ENCODE data around the gene GRK1. TPM values are rescaled to one million over a fixed set of nuclear protein-coding genes. Genes with fewer than 3 reads are reported as not detected.

Gene GRK1
- total and polyA plus RNA-seq, 2 of the 8 experiments (the other 6 are each of a cell fraction or from before 2014, with no cell fraction given): 0.12 TPM; not detected in 1

DNA sequence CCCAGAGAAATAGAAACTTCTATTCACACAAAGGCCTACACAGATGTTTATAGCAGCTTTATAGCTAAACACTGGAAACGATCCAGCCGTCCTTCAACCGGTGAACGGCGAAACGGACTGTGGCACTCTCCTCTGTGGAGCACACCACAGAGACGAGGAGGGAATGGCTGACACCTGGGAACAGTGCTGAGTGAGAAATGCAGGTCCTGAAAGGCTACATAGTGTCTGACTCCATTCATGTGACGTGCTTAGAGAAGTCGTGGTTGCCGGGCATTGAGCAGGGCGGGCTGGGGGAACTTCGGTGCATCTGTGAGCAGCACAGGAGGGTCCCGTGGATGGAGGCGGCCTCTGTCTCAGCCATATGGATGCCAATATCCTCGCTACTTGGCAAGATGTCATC, 3.1 kb upstream of the GRK1 start:
- Histone ChIP-seq H2BK5ac (ENCODE audit: low read depth, low read length) (no peak overlapping the region), H4K20me1 (replicated peaks in 1 of 2; ENCODE audit: control insufficient read depth in 1 of 2, insufficient read depth in 2 of 2, low read length in 2 of 2) (peaks cover 0 to 2% of the 10 kb centered on the region in 2 experiments), H4K8ac (ENCODE audit: extremely low read depth, insufficient read depth, low read length) (no peak overlapping the region), H3K14ac (ENCODE audit: insufficient read length) (no peak overlapping the region), H3K36me3 (ENCODE audit: control insufficient read depth in 2 of 4, insufficient read depth in 4 of 4, low read length in 3 of 4) (no peaks in the 10 kb centered on the region), H3K4me1 (replicated peaks in 1 of 4; ENCODE audit: control insufficient read depth in 3 of 4, insufficient read depth in 4 of 4, low read length in 3 of 4) (peaks cover 0 to 2% (median 0%) of the 10 kb centered on the region in 4 experiments; a peak in 2 of 7 replicates), H3K79me2 (ENCODE audit: control insufficient read depth in 1 of 2, insufficient read depth in 2 of 2, low read length in 2 of 2) (no peaks in the 10 kb centered on the region), H2BK20ac (ENCODE audit: low read length) (no peak overlapping the region), H2AK5ac (ENCODE audit: low read depth, low read length) (no peak overlapping the region), H4K91ac (replicated peaks; ENCODE audit: insufficient read length, low read length) (no peak overlapping the region), H3K27ac (ENCODE audit: low read depth, low read length) (no peak overlapping the region), H3K79me1 (ENCODE audit: low read depth, low read length) (no peaks in the 10 kb centered on the region), H3K9me3 (ENCODE audit: insufficient read depth in 2 of 2, low read depth in 1 of 2, low read length in 1 of 2) (no peaks in the 10 kb centered on the region), H3K4ac (replicated peaks; ENCODE audit: insufficient read length, low read depth, low read length) (no peak overlapping the region), H2BK120ac (replicated peaks; ENCODE audit: low read depth, low read length) (no peak overlapping the region), H3K9ac (replicated peaks in 1 of 4; ENCODE audit: extremely low read depth in 1 of 4, low read depth in 3 of 4, low read length in 3 of 4) (no peak overlapping the region), H3K23ac (ENCODE audit: insufficient read length) (no peak overlapping the region), H2BK12ac (ENCODE audit: low read depth, low read length) (no peak overlapping the region), H4K5ac (ENCODE audit: insufficient read length, low read depth, low read length) (no peak overlapping the region), H3K4me3 (ENCODE audit: extremely low read depth in 1 of 4, insufficient read depth in 2 of 4, low read depth in 3 of 4, low read length in 4 of 4) (no peak overlapping the region), H3K23me2 (ENCODE audit: low read depth, low read length) (no peaks in the 10 kb centered on the region), H2AFZ (ENCODE audit: low read length) (no peak overlapping the region), H2BK15ac (ENCODE audit: low read length) (no peak overlapping the region), H3K4me2 (ENCODE audit: insufficient read depth in 1 of 2, low read depth in 2 of 2, low read length in 2 of 2) (no peak overlapping the region), H3K27me3 (replicated peaks in 1 of 4; ENCODE audit: control insufficient read depth in 3 of 4, extremely low read depth in 1 of 4, insufficient read depth in 3 of 4, low read length in 3 of 4) (no peaks in the 10 kb centered on the region), H3K18ac (ENCODE audit: extremely low read depth, low read length) (no peak overlapping the region), H3K56ac (replicated peaks; ENCODE audit: insufficient read length, low read depth, low read length) (no peak overlapping the region)
- no peak for FAIRE-seq
- 95% methylated on average over 15 of the region's 15 CpGs; no CpG with 5 or more reads in 1 of the 2 experiments for WGBS, 2 experiments (ENCODE audit: extremely low coverage in 1 of 2, insufficient coverage in 1 of 2, insufficient read length in 1 of 2, insufficient replicate concordance in 2 of 2, low coverage in 1 of 2, low lambda C conversion rate in 2 of 2, missing lambda C conversion rate in 1 of 2)
- ChIA-PET CTCF (ENCODE audit: partially characterized antibody) (interaction anchor here (1.1 to 1.5 kb wide), 4 partner anchors 8 to 213 kb away, joined by 3 to 7 read pairs (median 4); no protein-coding TSS in a partner anchor), POLR2A (ENCODE audit: partially characterized antibody) (no interaction called here)
- DNase-seq (ENCODE audit: low read depth in 1 of 2, low spot score in 2 of 2): no peak
- TF ChIP-seq YY1 (IDR thresholded peaks at IDR 0.05; ENCODE audit: low read depth, low read length): no peak
- no peak for TF ChIP-seq FOSL1 (IDR thresholded peaks at IDR 0.05; ENCODE audit: insufficient read depth, low read depth, low read length)
- no peak for TF ChIP-seq JUN (IDR thresholded peaks at IDR 0.05; ENCODE audit: low read depth, low read length)
- no peak for TF ChIP-seq SIN3A (conservative IDR thresholded peaks at IDR 0.05 in 1 of 2, IDR thresholded peaks at IDR 0.05 in 1 of 2; ENCODE audit: low read depth in 1 of 2, low read length in 2 of 2)
- TF ChIP-seq POLR2AphosphoS5 (IDR thresholded peaks at IDR 0.05; ENCODE audit: low read depth, low read length): no peak
- no peak for TF ChIP-seq RBBP5 (IDR thresholded peaks at IDR 0.05; ENCODE audit: borderline replicate concordance, low read depth, low read length)
- TF ChIP-seq KDM5A (IDR thresholded peaks at IDR 0.05; ENCODE audit: low read length): no peak
- no peak for TF ChIP-seq ZNF274 (IDR thresholded peaks at IDR 0.05; ENCODE audit: borderline replicate concordance, extremely low read depth, low read length)
- TF ChIP-seq, protein P1, sequence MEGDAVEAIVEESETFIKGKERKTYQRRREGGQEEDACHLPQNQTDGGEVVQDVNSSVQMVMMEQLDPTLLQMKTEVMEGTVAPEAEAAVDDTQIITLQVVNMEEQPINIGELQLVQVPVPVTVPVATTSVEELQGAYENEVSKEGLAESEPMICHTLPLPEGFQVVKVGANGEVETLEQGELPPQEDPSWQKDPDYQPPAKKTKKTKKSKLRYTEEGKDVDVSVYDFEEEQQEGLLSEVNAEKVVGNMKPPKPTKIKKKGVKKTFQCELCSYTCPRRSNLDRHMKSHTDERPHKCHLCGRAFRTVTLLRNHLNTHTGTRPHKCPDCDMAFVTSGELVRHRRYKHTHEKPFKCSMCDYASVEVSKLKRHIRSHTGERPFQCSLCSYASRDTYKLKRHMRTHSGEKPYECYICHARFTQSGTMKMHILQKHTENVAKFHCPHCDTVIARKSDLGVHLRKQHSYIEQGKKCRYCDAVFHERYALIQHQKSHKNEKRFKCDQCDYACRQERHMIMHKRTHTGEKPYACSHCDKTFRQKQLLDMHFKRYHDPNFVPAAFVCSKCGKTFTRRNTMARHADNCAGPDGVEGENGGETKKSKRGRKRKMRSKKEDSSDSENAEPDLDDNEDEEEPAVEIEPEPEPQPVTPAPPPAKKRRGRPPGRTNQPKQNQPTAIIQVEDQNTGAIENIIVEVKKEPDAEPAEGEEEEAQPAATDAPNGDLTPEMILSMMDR (IDR thresholded peaks at IDR 0.05; ENCODE audit: control extremely low read depth in 1 of 3, insufficient read depth in 1 of 3, low read depth in 1 of 3, low read length in 3 of 3): no peak
- no peak for TF ChIP-seq BCL11A (IDR thresholded peaks at IDR 0.05; ENCODE audit: low read depth in 2 of 2, low read length in 2 of 2)
